ENCODE data around the gene ADAMTS17. TPM values are rescaled to one million over a fixed set of nuclear protein-coding genes. Genes with fewer than 3 reads are reported as not detected.

The ADAMTS17 gene
- total and polyA plus RNA-seq, 8 donors = 4.2 to 16.4 (median 10.8) TPM

GRCh38 chr15:100277087-100277855 lies 64.5 kb downstream of the ADAMTS17 start:
- H3K4me1 ChIP-seq = no peaks in the 10 kb centered on the region
- intact Hi-C loops (cut with DNase I) = no loop called here
- no peaks in the 10 kb centered on the region for H3K36me3 ChIP-seq
- FAIRE-seq = no peak
- H3K9me3 ChIP-seq = no peaks in the 10 kb centered on the region
- TF ChIP-seq, protein P1, sequence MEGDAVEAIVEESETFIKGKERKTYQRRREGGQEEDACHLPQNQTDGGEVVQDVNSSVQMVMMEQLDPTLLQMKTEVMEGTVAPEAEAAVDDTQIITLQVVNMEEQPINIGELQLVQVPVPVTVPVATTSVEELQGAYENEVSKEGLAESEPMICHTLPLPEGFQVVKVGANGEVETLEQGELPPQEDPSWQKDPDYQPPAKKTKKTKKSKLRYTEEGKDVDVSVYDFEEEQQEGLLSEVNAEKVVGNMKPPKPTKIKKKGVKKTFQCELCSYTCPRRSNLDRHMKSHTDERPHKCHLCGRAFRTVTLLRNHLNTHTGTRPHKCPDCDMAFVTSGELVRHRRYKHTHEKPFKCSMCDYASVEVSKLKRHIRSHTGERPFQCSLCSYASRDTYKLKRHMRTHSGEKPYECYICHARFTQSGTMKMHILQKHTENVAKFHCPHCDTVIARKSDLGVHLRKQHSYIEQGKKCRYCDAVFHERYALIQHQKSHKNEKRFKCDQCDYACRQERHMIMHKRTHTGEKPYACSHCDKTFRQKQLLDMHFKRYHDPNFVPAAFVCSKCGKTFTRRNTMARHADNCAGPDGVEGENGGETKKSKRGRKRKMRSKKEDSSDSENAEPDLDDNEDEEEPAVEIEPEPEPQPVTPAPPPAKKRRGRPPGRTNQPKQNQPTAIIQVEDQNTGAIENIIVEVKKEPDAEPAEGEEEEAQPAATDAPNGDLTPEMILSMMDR (IDR thresholded peaks at IDR 0.05) = no peak
- no peak overlapping the region for H3K4me3 ChIP-seq
- DNase-seq = no peak
- ATAC-seq = no peak
- no peaks in the 10 kb centered on the region for H3K27me3 ChIP-seq
- 73 to 75% methylated on average over 17 of the region's 17 CpGs for WGBS, 2 donors
- H3K27ac ChIP-seq = no peak overlapping the region

DNA sequence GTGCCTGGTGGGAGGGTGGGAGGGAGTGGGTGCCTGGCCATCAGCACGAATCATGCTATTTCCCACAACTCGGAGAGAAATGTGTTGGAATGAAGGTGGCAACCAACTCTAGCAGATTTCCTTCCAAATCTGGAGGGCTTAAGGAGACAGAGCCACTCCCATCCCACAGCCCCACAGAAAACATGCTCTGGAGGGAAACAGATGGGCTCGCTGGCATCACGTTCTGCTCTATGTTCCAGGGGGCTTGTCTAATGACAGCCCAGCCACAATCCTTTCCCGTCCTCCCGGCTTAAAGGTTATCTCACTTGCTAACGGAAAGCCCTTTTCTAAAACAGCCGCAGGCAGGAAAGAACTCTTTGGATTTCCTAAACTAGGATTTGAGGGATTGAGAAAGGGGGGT lies 65.3 kb downstream of the ADAMTS17 start:
- H3K27me3 ChIP-seq = no peaks in the 10 kb centered on the region
- 80 to 83% methylated on average over 8 of the region's 8 CpGs for WGBS, 2 donors
- DNase-seq = no peak
- no peaks in the 10 kb centered on the region for H3K36me3 ChIP-seq
- H3K9me3 ChIP-seq = no peaks in the 10 kb centered on the region
- intact Hi-C loops (cut with DNase I) = no loop called here
- H3K27ac ChIP-seq = no peak overlapping the region
- H3K4me1 ChIP-seq = no peaks in the 10 kb centered on the region
- no peak overlapping the region for H3K4me3 ChIP-seq
- TF ChIP-seq, protein P1 (IDR thresholded peaks at IDR 0.05) = no peak
- no peak for ATAC-seq
- no peak for FAIRE-seq

- no peak overlapping the region for H3K4me3 ChIP-seq
- TF ChIP-seq, protein P1 (IDR thresholded peaks at IDR 0.05) = no peak
- WGBS, 2 donors = 95 to 97% methylated on average over 6 of the region's 6 CpGs
- no peaks in the 10 kb centered on the region for H3K27me3 ChIP-seq
- FAIRE-seq (no peak), DNase-seq (no peak), ATAC-seq (no peak)
- H3K4me1 ChIP-seq = no peaks in the 10 kb centered on the region
- no peaks in the 10 kb centered on the region for H3K9me3 ChIP-seq
- no peak overlapping the region for H3K27ac ChIP-seq
- H3K36me3 ChIP-seq = no peaks in the 10 kb centered on the region
- intact Hi-C loops (cut with DNase I) = no loop called here
These were observed 66.1 kb downstream of the ADAMTS17 start for GRCh38 chr15:100275641-100276040.

DNA sequence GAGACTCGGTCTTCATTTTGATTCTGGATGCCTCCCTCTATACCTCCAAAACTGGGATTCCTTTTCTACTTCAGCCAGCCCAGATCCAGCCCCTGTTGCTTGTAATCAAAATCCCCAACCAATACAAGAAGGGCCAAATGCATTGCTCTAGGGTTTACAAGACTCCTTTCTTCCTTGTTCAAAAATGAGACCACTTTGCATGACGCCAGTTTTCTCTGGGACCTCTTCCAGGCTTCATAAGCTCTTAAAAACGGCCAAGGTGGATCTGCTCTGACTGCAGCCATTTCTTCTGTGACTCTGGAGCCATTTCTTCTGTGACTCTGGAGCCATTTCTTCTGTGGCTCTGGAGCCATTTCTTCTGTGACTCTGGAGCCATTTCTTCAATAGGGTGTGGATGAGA lies 71.9 kb downstream of the ADAMTS17 start:
- no peaks in the 10 kb centered on the region for H3K9me3 ChIP-seq
- no peaks in the 10 kb centered on the region for H3K36me3 ChIP-seq
- WGBS, 2 donors = 85 to 90% methylated on average over 3 of the region's 3 CpGs
- no peak overlapping the region for H3K4me3 ChIP-seq
- H3K27me3 ChIP-seq = no peaks in the 10 kb centered on the region
- intact Hi-C loops (cut with DNase I) = no loop called here
- FAIRE-seq (no peak), ATAC-seq (no peak), DNase-seq (no peak)
- H3K27ac ChIP-seq = no peak overlapping the region
- TF ChIP-seq, protein P1 (IDR thresholded peaks at IDR 0.05) = no peak
- H3K4me1 ChIP-seq = no peaks in the 10 kb centered on the region

- FAIRE-seq (no peak), ATAC-seq (no peak), DNase-seq (no peak)
- Histone ChIP-seq H3K36me3 (peaks cover 0 to 6% (median 0%) of the 10 kb centered on the region in 3 donors), H3K9me3 (no peaks in the 10 kb centered on the region), H3K4me3 (no peak overlapping the region), H3K27ac (no peak overlapping the region), H3K27me3 (no peaks in the 10 kb centered on the region), H3K4me1 (no peaks in the 10 kb centered on the region)
- WGBS, 2 donors = 75 to 78% methylated on average over 10 of the region's 10 CpGs
- intact Hi-C loops (cut with DNase I) = no loop called here
- TF ChIP-seq, protein P1 (IDR thresholded peaks at IDR 0.05) = no peak
These were observed 75.6 kb downstream of the ADAMTS17 start for GRCh38 chr15:100266166-100266565.
